ENCODE measurements around the gene BRS3. TPM values are rescaled to one million over a fixed set of nuclear protein-coding genes. Genes with fewer than 3 reads are reported as not detected.
"Not testable (repeated sequence)": the region's sequence is repeated elsewhere in the genome, so short reads cannot be mapped to it uniquely, and the experiment has no call there.

Gene BRS3
- total RNA-seq, result not detected
- polyA plus RNA-seq, result not detected
- 0 reads per million in 6 experiments for total RNA-seq

- H3K4me3 Mint-ChIP-seq, result no peak within 1 kb of the TSS
- H3K27ac Mint-ChIP-seq, result no peak within 1 kb of the TSS
- H3K36me3 Mint-ChIP-seq, result no peaks in the 10 kb centered on the region
- ATAC-seq (no peak), DNase-seq (no peak)
- H3K4me1 Mint-ChIP-seq, result peaks cover 0 to 3% (median 0%) of the 10 kb centered on the region in 4 donors
- H3K27me3 Mint-ChIP-seq, result peaks cover 11 to 35% (median 19%) of the 10 kb centered on the region in 5 donors
- no peaks in the 10 kb centered on the region for H3K9me3 Mint-ChIP-seq
- POLR2A ChIA-PET, result no interaction called here
Observed at GRCh38 chrX:136487647-136488046, at the start of gene BRS3. Gene BRS3 (plus strand): TSS chrX:136487947. CDS start chrX:136488115, 168 bp downstream.

- ATAC-seq, result no peak
Observed at GRCh38 chrX:136438192-136438591, 49.6 kb upstream of the BRS3 start.

GRCh38 chrX:136445674-136446073 lies 42.1 kb upstream of the BRS3 start:
- H3K36me3 Mint-ChIP-seq, DNase-seq, POLR2A ChIA-PET, H3K9me3 Mint-ChIP-seq, ATAC-seq, H3K27ac Mint-ChIP-seq, H3K27me3 Mint-ChIP-seq, H3K4me3 Mint-ChIP-seq, H3K4me1 Mint-ChIP-seq: not testable (repeated sequence)

More at GRCh38 chrX:136438192-136438591, 49.6 kb upstream of the BRS3 start:
- no peak overlapping the region for H3K4me3 Mint-ChIP-seq
- POLR2A ChIA-PET, result no interaction called here
- no peaks in the 10 kb centered on the region for H3K36me3 Mint-ChIP-seq
- H3K27ac Mint-ChIP-seq, result no peak overlapping the region
- H3K9me3 Mint-ChIP-seq, result no peaks in the 10 kb centered on the region
- peaks cover 0 to 3% (median 1%) of the 10 kb centered on the region in 4 donors for H3K4me1 Mint-ChIP-seq
- peaks cover 0 to 2% (median 0%) of the 10 kb centered on the region in 5 donors for H3K27me3 Mint-ChIP-seq
- DNase-seq, result no peak

GRCh38 chrX:136446208-136446607 lies 41.5 kb upstream of the BRS3 start:
- Mint-ChIP-seq H3K27me3 (no peaks in the 10 kb centered on the region), H3K4me1 (no peaks in the 10 kb centered on the region), H3K4me3 (no peak overlapping the region), H3K27ac (no peak overlapping the region), H3K9me3 (no peaks in the 10 kb centered on the region), H3K36me3 (no peaks in the 10 kb centered on the region)
- no peak for DNase-seq
- no peak for ATAC-seq
- POLR2A ChIA-PET, result no interaction called here

- Mint-ChIP-seq H3K27ac (no peak overlapping the region), H3K4me1 (no peaks in the 10 kb centered on the region), H3K9me3 (no peaks in the 10 kb centered on the region), H3K27me3 (no peaks in the 10 kb centered on the region), H3K36me3 (no peaks in the 10 kb centered on the region), H3K4me3 (no peak overlapping the region)
- ATAC-seq (no peak), DNase-seq (no peak)
- POLR2A ChIA-PET, result no interaction called here
Observed at GRCh38 chrX:136447308-136447707, 40.4 kb upstream of the BRS3 start.

GRCh38 chrX:136447968-136448367 lies 39.8 kb upstream of the BRS3 start:
- POLR2A ChIA-PET, result no interaction called here
- DNase-seq, result no peak
- no peaks in the 10 kb centered on the region for H3K36me3 Mint-ChIP-seq
- H3K27ac Mint-ChIP-seq, result no peak overlapping the region
- no peak overlapping the region for H3K4me3 Mint-ChIP-seq
- H3K9me3 Mint-ChIP-seq, result no peaks in the 10 kb centered on the region
- no peaks in the 10 kb centered on the region for H3K4me1 Mint-ChIP-seq
- no peaks in the 10 kb centered on the region for H3K27me3 Mint-ChIP-seq
- no peak for ATAC-seq

GRCh38 chrX:136450050-136450830 lies 37.5 kb upstream of the BRS3 start:
- H3K27ac Mint-ChIP-seq, result no peak overlapping the region
- no peaks in the 10 kb centered on the region for H3K27me3 Mint-ChIP-seq
- no peaks in the 10 kb centered on the region for H3K4me1 Mint-ChIP-seq
- DNase-seq (no peak), ATAC-seq (no peak)
- H3K4me3 Mint-ChIP-seq, result no peak overlapping the region
- no peaks in the 10 kb centered on the region for H3K9me3 Mint-ChIP-seq
- H3K36me3 Mint-ChIP-seq, result no peaks in the 10 kb centered on the region
- POLR2A ChIA-PET, result no interaction called here

- peaks cover 0 to 2% (median 0%) of the 10 kb centered on the region in 5 donors for H3K27me3 Mint-ChIP-seq
- ATAC-seq, result no peak
- H3K9me3 Mint-ChIP-seq, result no peaks in the 10 kb centered on the region
- no peak overlapping the region for H3K4me3 Mint-ChIP-seq
- H3K36me3 Mint-ChIP-seq, result no peaks in the 10 kb centered on the region
- H3K4me1 Mint-ChIP-seq, result no peaks in the 10 kb centered on the region
- DNase-seq, result no peak
- POLR2A ChIA-PET, result interaction anchor here (0.8 kb wide), 1 partner anchor 76 kb away, joined by 6 read pairs; no protein-coding TSS in a partner anchor
- H3K27ac Mint-ChIP-seq, result no peak overlapping the region
Observed at GRCh38 chrX:136452614-136453013, 35.1 kb upstream of the BRS3 start.

- no peaks in the 10 kb centered on the region for H3K9me3 Mint-ChIP-seq
- no peaks in the 10 kb centered on the region for H3K36me3 Mint-ChIP-seq
- no peaks in the 10 kb centered on the region for H3K4me1 Mint-ChIP-seq
- ATAC-seq, result no peak
- DNase-seq, result no peak
- peaks cover 0 to 2% (median 0%) of the 10 kb centered on the region in 5 donors for H3K27me3 Mint-ChIP-seq
- no peak overlapping the region for H3K27ac Mint-ChIP-seq
- POLR2A ChIA-PET, result interaction anchor here (0.8 kb wide), 1 partner anchor 75 kb away, joined by 6 read pairs; no protein-coding TSS in a partner anchor
- no peak overlapping the region for H3K4me3 Mint-ChIP-seq
Observed at GRCh38 chrX:136453114-136453513, 34.6 kb upstream of the BRS3 start.

- POLR2A ChIA-PET, result no interaction called here
- Mint-ChIP-seq H3K4me3 (no peak overlapping the region), H3K27ac (no peak overlapping the region), H3K36me3 (no peaks in the 10 kb centered on the region), H3K9me3 (no peaks in the 10 kb centered on the region), H3K4me1 (no peaks in the 10 kb centered on the region), H3K27me3 (peaks cover 0 to 2% (median 0%) of the 10 kb centered on the region in 5 donors)
- ATAC-seq (no peak), DNase-seq (no peak)
Observed at GRCh38 chrX:136453771-136454170, 34.0 kb upstream of the BRS3 start.

GRCh38 chrX:136456133-136456532 lies 31.6 kb upstream of the BRS3 start:
- POLR2A ChIA-PET, result no interaction called here
- Mint-ChIP-seq H3K27me3 (peaks cover 0 to 2% (median 0%) of the 10 kb centered on the region in 5 donors), H3K9me3 (no peaks in the 10 kb centered on the region), H3K4me1 (no peaks in the 10 kb centered on the region), H3K27ac (no peak overlapping the region), H3K4me3 (no peak overlapping the region), H3K36me3 (no peaks in the 10 kb centered on the region)
- ATAC-seq (no peak), DNase-seq (no peak)

- no peak overlapping the region for H3K4me3 Mint-ChIP-seq
- H3K9me3 Mint-ChIP-seq, result no peaks in the 10 kb centered on the region
- no peaks in the 10 kb centered on the region for H3K4me1 Mint-ChIP-seq
- DNase-seq, result no peak
- POLR2A ChIA-PET, result no interaction called here
- H3K27ac Mint-ChIP-seq, result no peak overlapping the region
- peaks cover 0 to 2% (median 0%) of the 10 kb centered on the region in 5 donors for H3K27me3 Mint-ChIP-seq
- no peaks in the 10 kb centered on the region for H3K36me3 Mint-ChIP-seq
- no peak for ATAC-seq
Observed at GRCh38 chrX:136457303-136457917, 30.3 kb upstream of the BRS3 start.

GRCh38 chrX:136464589-136464988 lies 23.2 kb upstream of the BRS3 start:
- ATAC-seq (no peak), DNase-seq (no peak)
- H3K27me3 Mint-ChIP-seq, result peaks cover 0 to 1% (median 0%) of the 10 kb centered on the region in 5 donors
- no peak overlapping the region for H3K4me3 Mint-ChIP-seq
- POLR2A ChIA-PET, result no interaction called here
- H3K4me1 Mint-ChIP-seq, result no peaks in the 10 kb centered on the region
- H3K9me3 Mint-ChIP-seq, result no peaks in the 10 kb centered on the region
- no peaks in the 10 kb centered on the region for H3K36me3 Mint-ChIP-seq
- H3K27ac Mint-ChIP-seq, result no peak overlapping the region
